IMR-90 (cell line): ENCODE data around the gene SKIL. TPM values are rescaled to one million over a fixed set of nuclear protein-coding genes. Genes with fewer than 3 reads are reported as not detected.
A peak's percentile ranks its signal among the peaks of the same experiment; 100 is the strongest.

ENCODE experiments used
- ATAC-seq: fragments of 200-7000 bp; cut with Tn5 transposase; 2 replicates; pipeline ENCODE4 v1.9.1; 2020; ENCODE audit warnings: low read depth, mild to moderate bottlenecking, moderate library complexity
- BruUV-seq: library from RNA; stranded (reverse); fragments of 400-500 nt; replicated peaks from 2 replicates; lab custom pipeline; 2021; lab: Mats Ljungman, UMichigan
- CTCF ChIA-PET: fragments of 300-600 bp; formaldehyde crosslinking; extraction: SDS; loops from one replicate; lab custom pipeline; 2021; ENCODE audit warnings: antibody characterized with exemption; lab: Yijun Ruan, JAX
- POLR2A ChIA-PET: fragments of 300-600 bp; sonication (Branson Sonifier 250); formaldehyde crosslinking; loops from one replicate; lab custom pipeline; 2022; ENCODE audit warnings: antibody characterized with exemption; ENCODE audit not compliant: unreplicated experiment; lab: Charles Lee
- DNase-seq: peaks from one replicate; pipeline ENCODE4 v3.0.0; 2013
- H2AFZ ChIP-seq: replicated peaks from 2 replicates; pipeline ENCODE3; 2013; ENCODE audit warnings: low read length, mild to moderate bottlenecking; ENCODE audit not compliant: poor library complexity
- H2AK5ac ChIP-seq: 2 replicates; pipeline ENCODE4 v1.6.1; 2013; ENCODE audit warnings: low read depth, low read length, inconsistent platforms
- H2AK9ac ChIP-seq: replicated peaks from 2 replicates; pipeline ENCODE3; 2013; ENCODE audit warnings: mild to moderate bottlenecking, low read depth, low read length, moderate library complexity; ENCODE audit not compliant: poor library complexity
- H2BK120ac ChIP-seq: 2 replicates; pipeline ENCODE4 v1.6.1; 2013; ENCODE audit warnings: low read depth, low read length, inconsistent platforms
- H2BK15ac ChIP-seq: 3 replicates; pipeline ENCODE4 v1.6.1; 2013; ENCODE audit warnings: low read depth, low read length, inconsistent platforms
- H2BK20ac ChIP-seq: 2 replicates; pipeline ENCODE4 v1.6.1; 2013; ENCODE audit warnings: low read depth, mild to moderate bottlenecking, inconsistent platforms, low read length, moderate library complexity
- H2BK5ac ChIP-seq: 2 replicates; pipeline ENCODE4 v1.6.1; 2013; ENCODE audit warnings: mild to moderate bottlenecking, low read depth, low read length, inconsistent platforms; ENCODE audit not compliant: poor library complexity, severe bottlenecking
- H3K14ac ChIP-seq: replicated peaks from 2 replicates; pipeline ENCODE4 v1.6.1; 2013; ENCODE audit warnings: low read depth, low read length, inconsistent platforms
- H3K18ac ChIP-seq: 2 replicates; pipeline ENCODE4 v1.6.1; 2013; ENCODE audit warnings: low read depth, low read length, control low read depth
- H3K23ac ChIP-seq: 2 replicates; pipeline ENCODE4 v1.6.1; 2013; ENCODE audit warnings: low read depth, low read length, inconsistent platforms
- H3K27ac ChIP-seq: 2 replicates; pipeline ENCODE4 v1.5.1; 2013; ENCODE audit warnings: mild to moderate bottlenecking, control low read depth, low read length; ENCODE audit not compliant: insufficient read depth
- H3K27me3 ChIP-seq: 2 replicates; pipeline ENCODE4 v1.6.1; 2013; ENCODE audit warnings: low read length; ENCODE audit not compliant: control insufficient read depth, insufficient read depth
- H3K36me3 ChIP-seq: 2 replicates; pipeline ENCODE4 v1.6.1; 2013; ENCODE audit warnings: low read length, mixed read lengths; ENCODE audit not compliant: control insufficient read depth, insufficient read depth
- H3K4ac ChIP-seq: 2 replicates; pipeline ENCODE4 v1.6.1; 2013; ENCODE audit warnings: low read depth, low read length, inconsistent platforms
- H3K4me1 ChIP-seq: 2 replicates; pipeline ENCODE4 v1.6.1; 2013; ENCODE audit warnings: low read length, mixed read lengths; ENCODE audit not compliant: control insufficient read depth, insufficient read depth
- H3K4me2 ChIP-seq: 2 replicates; pipeline ENCODE4 v1.6.1; 2013; ENCODE audit warnings: low read depth, mild to moderate bottlenecking, control low read depth, low read length, moderate library complexity
- H3K4me3 ChIP-seq: 2 replicates; pipeline ENCODE4 v1.5.1; 2013; ENCODE audit warnings: low read depth, mild to moderate bottlenecking, control low read depth, low read length, moderate library complexity; ENCODE audit not compliant: insufficient read depth
- H3K56ac ChIP-seq: 2 replicates; pipeline ENCODE4 v1.6.1; 2013; ENCODE audit warnings: low read length, inconsistent platforms; ENCODE audit not compliant: insufficient read depth; ENCODE audit errors: extremely low read depth
- H3K79me1 ChIP-seq, 2 experiments: 2 replicates each; pipeline ENCODE4 v1.6.1; 2013; ENCODE audit warnings: low read length in 2 of 2, inconsistent platforms in 1 of 2, low read depth in 1 of 2
- H3K9ac ChIP-seq: 2 replicates; pipeline ENCODE4 v1.6.1; 2013; ENCODE audit warnings: low read depth, low read length, control low read depth
- H3K9me1 ChIP-seq: 2 replicates; pipeline ENCODE4 v1.6.1; 2013; ENCODE audit warnings: low read length, inconsistent platforms; ENCODE audit not compliant: insufficient read depth
- H3K9me3 ChIP-seq: 2 replicates; pipeline ENCODE4 v1.6.1; 2013; ENCODE audit warnings: low read length; ENCODE audit not compliant: control insufficient read depth, insufficient read depth
- H4K20me1 ChIP-seq: 2 replicates; pipeline ENCODE4 v1.6.1; 2013; ENCODE audit warnings: low read length, inconsistent platforms; ENCODE audit not compliant: insufficient read depth
- H4K5ac ChIP-seq: 2 replicates; pipeline ENCODE4 v1.6.1; 2013; ENCODE audit warnings: mild to moderate bottlenecking, low read depth, low read length, control low read depth
- H4K8ac ChIP-seq, 2 experiments: 2 replicates each; pipeline ENCODE4 v1.6.1; 2013; ENCODE audit warnings: low read depth in 2 of 2, low read length in 2 of 2, control low read depth in 1 of 2, inconsistent platforms in 1 of 2
- H4K91ac ChIP-seq: 2 replicates; pipeline ENCODE4 v1.6.1; 2013; ENCODE audit warnings: low read depth, low read length, inconsistent platforms; ENCODE audit not compliant: insufficient read depth
- BHLHE40 ChIP-seq: fragments of 150-350 bp; IDR thresholded peaks from 2 replicates; pipeline ENCODE4 v1.6.1; 2016; ENCODE audit warnings: mild to moderate bottlenecking, low read depth, low read length
- CEBPB ChIP-seq: IDR thresholded peaks from 2 replicates; pipeline ENCODE4 v1.6.1; 2012; ENCODE audit warnings: low read depth, low read length, improper control_type of control experiment
- FOS ChIP-seq: fragments of 150-350 bp; IDR thresholded peaks from 2 replicates; pipeline ENCODE4 v1.6.1; 2016; ENCODE audit warnings: low read depth, low read length
- NFE2L2 ChIP-seq: fragments of 150-350 bp; IDR thresholded peaks from 2 replicates; pipeline ENCODE4 v1.6.1; 2016; ENCODE audit warnings: low read depth, mild to moderate bottlenecking, low read length
- WGBS, 2 experiments: methylation state at CpG; one replicate each; pipeline versions ENCODE4 v1.1.5 to v1.1.7; 2013; ENCODE audit warnings: missing lambda C conversion rate in 2 of 2; ENCODE audit not compliant: insufficient read length in 1 of 2; ENCODE audit errors: extremely low coverage in 2 of 2; 5-methylcytosine and 5-hydroxymethylcytosine counted together
- dilution Hi-C: fragments of 300-500 bp; cut with HindIII; formaldehyde crosslinking; loops from one replicate; pipeline ENCODE4 v1.14.3; 2018; ENCODE audit warnings: low sequenced_read_pairs; ENCODE audit not compliant: unreplicated experiment
- in situ Hi-C: fragments of 300-500 bp; cut with MboI; formaldehyde crosslinking; loops from 3 replicates; pipeline ENCODE4 v1.14.3; 2019; ENCODE audit warnings: low sequenced_read_pairs, inconsistent platforms, mixed read lengths
- intact Hi-C: fragments of 100-400 bp; cut with micrococcal nuclease; formaldehyde crosslinking; loops from 2 replicates; pipeline ENCODE4 v1.10.0; 2022
- polyA plus RNA-seq, 3 experiments: library from polyadenylated mRNA; depleted of rRNA; stranded (reverse); fragments of >200 nt; gene quantifications; 2 replicates each; pipeline ENCODE4 v1.2.3, GENCODE V29; 2012; ENCODE audit warnings: low replicate concordance in 1 of 3
- total RNA-seq: library from RNA; depleted of rRNA; stranded (reverse); fragments of >200 nt; gene quantifications from 2 replicates; pipeline ENCODE4 v1.2.3, GENCODE V29; 2012

SKIL gene
- total and polyA plus RNA-seq, 2 of the 4 experiments (the other 2 are of a cell fraction) = 9.2 to 55.9 TPM

DNA sequence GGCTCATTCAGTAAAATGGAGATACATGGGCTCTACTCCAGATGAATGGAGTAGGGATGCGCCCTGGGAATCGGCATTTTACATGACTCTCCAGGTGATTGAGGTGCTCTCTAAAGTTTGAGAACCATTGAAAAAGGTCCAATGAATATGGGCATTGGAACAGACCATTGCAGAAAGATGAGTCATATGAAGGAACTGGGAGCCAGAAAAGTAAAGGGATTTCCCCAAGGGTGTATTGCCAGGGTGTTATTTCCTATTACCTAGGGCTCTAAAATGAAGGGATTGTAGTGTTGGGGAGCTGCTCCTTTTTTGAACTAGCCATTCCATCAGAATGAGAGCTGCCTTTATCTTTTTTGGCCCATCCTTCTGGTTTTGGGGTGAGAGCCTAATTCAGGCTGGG, 82.8 kb downstream of the SKIL start:
- Histone ChIP-seq H2BK20ac (no peak overlapping the region), H4K8ac (no peak overlapping the region), H3K9me1 (peaks cover 11% of the 10 kb centered on the region), H2AK5ac (no peak overlapping the region), H4K20me1 (peaks cover 5% of the 10 kb centered on the region; the same call in 1 of the 2 replicates), H2AK9ac (no peak overlapping the region), H3K36me3 (peaks cover 23% of the 10 kb centered on the region), H3K23ac (no peak overlapping the region), H3K4ac (no peak overlapping the region), H3K9me3 (no peaks in the 10 kb centered on the region), H4K91ac (no peak overlapping the region), H3K4me2 (no peak overlapping the region), H2BK120ac (no peak overlapping the region), H3K9ac (no peak overlapping the region), H2BK5ac (no peak overlapping the region), H3K27me3 (no peaks in the 10 kb centered on the region), H3K56ac (no peak overlapping the region), H3K4me3 (no peak overlapping the region), H4K5ac (no peak overlapping the region), H2BK15ac (no peak overlapping the region), H3K79me1 (peaks cover 0 to 12% of the 10 kb centered on the region in 2 experiments; a peak in 1 of 4 replicates), H3K27ac (no peak overlapping the region), H3K4me1 (peaks cover 6% of the 10 kb centered on the region; the same call in 1 of the 2 replicates), H2AFZ (no peak overlapping the region), H3K14ac (no peak overlapping the region), H3K18ac (no peak overlapping the region)
- POLR2A ChIA-PET = no interaction called here
- BruUV-seq = no TSS peak
- intact Hi-C loops (loop anchor here (5.0 kb wide), 1 partner anchor 312 kb away; no protein-coding TSS in a partner anchor), dilution Hi-C loops (no loop called here), in situ Hi-C loops (no loop called here)
- TF ChIP-seq NFE2L2 = no peak
- no peak for TF ChIP-seq BHLHE40
- no peak for TF ChIP-seq CEBPB
- peak; percentile 32; the same call in 1 of the 2 replicates for TF ChIP-seq FOS
- peak; percentile 6 for ATAC-seq
- peak; percentile 63 for DNase-seq
- CTCF ChIA-PET = interaction anchor here (0.6 kb wide), 1 partner anchor 186 kb away, joined by 5 read pairs; no protein-coding TSS in a partner anchor
- WGBS, 2 experiments = no CpG with 5 or more reads among the region's 2 CpGs
